HG03521 (cell line): ENCODE measurements around the gene TSGA10IP.

ENCODE experiments used
- ATAC-seq: cut with Tn5 transposase; IDR thresholded peaks from one replicate; pipeline ENCODE4 v1.9.1; 2021; ENCODE audit warnings: mild to moderate bottlenecking, moderate library complexity; ENCODE audit not compliant: unreplicated experiment

Gene TSGA10IP

GRCh38 chr11:65945430-65945911 lies at the start of gene TSGA10IP:
Gene TSGA10IP (plus strand): TSS chr11:65945480. CDS start chr11:65945676, 196 bp downstream.
- ATAC-seq, result no peak

GRCh38 chr11:65895482-65895981 lies 49.7 kb upstream of the TSGA10IP start:
- ATAC-seq, result no peak

- ATAC-seq, result no peak
Measured at GRCh38 chr11:65896034-65896999, 49.0 kb upstream of the TSGA10IP start.

- no peak for ATAC-seq
Measured at GRCh38 chr11:65897020-65897471, 48.2 kb upstream of the TSGA10IP start.

GRCh38 chr11:65898656-65899355 lies 46.5 kb upstream of the TSGA10IP start:
- ATAC-seq, result no peak

GRCh38 chr11:65899356-65900124 lies 45.7 kb upstream of the TSGA10IP start:
- ATAC-seq, result no peak

- peak; percentile 73 for ATAC-seq
Measured at GRCh38 chr11:65900125-65900898, 45.0 kb upstream of the TSGA10IP start, which contains the start of gene FOSL1. Gene FOSL1 (minus strand): TSS chr11:65900388. CDS start chr11:65900339, 49 bp downstream.

- ATAC-seq, result no peak
Measured at GRCh38 chr11:65900899-65901180, 44.4 kb upstream of the TSGA10IP start.

GRCh38 chr11:65903068-65903481 lies 42.2 kb upstream of the TSGA10IP start:
- ATAC-seq, result no peak

- ATAC-seq, result no peak
Measured at GRCh38 chr11:65903715-65904114, 41.6 kb upstream of the TSGA10IP start.

GRCh38 chr11:65906602-65907001 lies 38.7 kb upstream of the TSGA10IP start:
- ATAC-seq, result no peak

- ATAC-seq, result no peak
Measured at GRCh38 chr11:65907878-65908277, 37.4 kb upstream of the TSGA10IP start.

- ATAC-seq, result no peak
Measured at GRCh38 chr11:65911682-65912568, 33.4 kb upstream of the TSGA10IP start.

GRCh38 chr11:65912845-65913244 lies 32.4 kb upstream of the TSGA10IP start:
- ATAC-seq, result no peak

GRCh38 chr11:65915101-65915820 lies 30.0 kb upstream of the TSGA10IP start:
- no peak for ATAC-seq

GRCh38 chr11:65915821-65916251 lies 29.4 kb upstream of the TSGA10IP start:
- no peak for ATAC-seq

- ATAC-seq, result no peak
Measured at GRCh38 chr11:65916391-65916790, 28.9 kb upstream of the TSGA10IP start.

GRCh38 chr11:65917077-65917433 lies 28.2 kb upstream of the TSGA10IP start:
- ATAC-seq, result no peak
